Measurements from ENCODE around the gene ARF4.

ARF4 gene

GRCh38 chr3:57594144-57594543, 3.0 kb downstream of the ARF4 start:
- peak overlapping the region; percentile 96 for H3K4me3 ChIP-seq (ENCODE audit: low read depth, low read length, poor library complexity, severe bottlenecking)
- peak overlapping the region; percentile 92 for H3K4me2 ChIP-seq (ENCODE audit: low read length)
- H3F3A ChIP-seq (ENCODE audit: insufficient read depth, low read length), result no peaks in the 10 kb centered on the region
- H3K79me2 ChIP-seq (ENCODE audit: insufficient read depth, low read length), result peaks cover 79% of the 10 kb centered on the region
- H3K36me3 ChIP-seq (ENCODE audit: insufficient read depth, low read length), result peaks cover 7% of the 10 kb centered on the region; the same call in 1 of the 2 replicates
- no peaks in the 10 kb centered on the region for H3K27me3 ChIP-seq (ENCODE audit: insufficient read depth, low read length)
- no peaks in the 10 kb centered on the region for H3K9me3 ChIP-seq (ENCODE audit: low read length)
- H3K27ac ChIP-seq (ENCODE audit: low read depth, low read length, poor library complexity, severe bottlenecking), result no peak overlapping the region
- no peaks in the 10 kb centered on the region for H3K9me2 ChIP-seq (ENCODE audit: low read depth, low read length)
- H2AFZ ChIP-seq (ENCODE audit: low read length), result no peak overlapping the region
- H3K9ac ChIP-seq (ENCODE audit: low read length), result no peak overlapping the region; the same call in 1 of the 2 replicates
- H3K4me1 ChIP-seq (ENCODE audit: insufficient read depth, low read length, severe bottlenecking), result peaks cover 38% of the 10 kb centered on the region
- no peaks in the 10 kb centered on the region; the same call in 1 of the 2 replicates for H4K20me1 ChIP-seq (ENCODE audit: insufficient read depth, low read length)
- no peak for TF ChIP-seq EZH2 (IDR thresholded peaks at IDR 0.05; ENCODE audit: borderline replicate concordance, low read length)
- TF ChIP-seq, protein P1, sequence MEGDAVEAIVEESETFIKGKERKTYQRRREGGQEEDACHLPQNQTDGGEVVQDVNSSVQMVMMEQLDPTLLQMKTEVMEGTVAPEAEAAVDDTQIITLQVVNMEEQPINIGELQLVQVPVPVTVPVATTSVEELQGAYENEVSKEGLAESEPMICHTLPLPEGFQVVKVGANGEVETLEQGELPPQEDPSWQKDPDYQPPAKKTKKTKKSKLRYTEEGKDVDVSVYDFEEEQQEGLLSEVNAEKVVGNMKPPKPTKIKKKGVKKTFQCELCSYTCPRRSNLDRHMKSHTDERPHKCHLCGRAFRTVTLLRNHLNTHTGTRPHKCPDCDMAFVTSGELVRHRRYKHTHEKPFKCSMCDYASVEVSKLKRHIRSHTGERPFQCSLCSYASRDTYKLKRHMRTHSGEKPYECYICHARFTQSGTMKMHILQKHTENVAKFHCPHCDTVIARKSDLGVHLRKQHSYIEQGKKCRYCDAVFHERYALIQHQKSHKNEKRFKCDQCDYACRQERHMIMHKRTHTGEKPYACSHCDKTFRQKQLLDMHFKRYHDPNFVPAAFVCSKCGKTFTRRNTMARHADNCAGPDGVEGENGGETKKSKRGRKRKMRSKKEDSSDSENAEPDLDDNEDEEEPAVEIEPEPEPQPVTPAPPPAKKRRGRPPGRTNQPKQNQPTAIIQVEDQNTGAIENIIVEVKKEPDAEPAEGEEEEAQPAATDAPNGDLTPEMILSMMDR (IDR thresholded peaks at IDR 0.05; ENCODE audit: low read length), result no peak

GRCh38 chr3:57592306-57592705, 4.8 kb downstream of the ARF4 start:
- no peak for TF ChIP-seq EZH2 (IDR thresholded peaks at IDR 0.05; ENCODE audit: borderline replicate concordance, low read length)
- TF ChIP-seq, protein P1 (IDR thresholded peaks at IDR 0.05; ENCODE audit: low read length), result no peak
- Histone ChIP-seq H3K4me2 (ENCODE audit: low read length) (peak overlapping the region; percentile 2; the same call in 1 of the 2 replicates), H3K9me2 (ENCODE audit: low read depth, low read length) (no peaks in the 10 kb centered on the region), H3K36me3 (ENCODE audit: insufficient read depth, low read length) (peaks cover 7% of the 10 kb centered on the region; the same call in 1 of the 2 replicates), H2AFZ (ENCODE audit: low read length) (no peak overlapping the region), H3K79me2 (ENCODE audit: insufficient read depth, low read length) (peaks cover 82% of the 10 kb centered on the region), H3K27ac (ENCODE audit: low read depth, low read length, poor library complexity, severe bottlenecking) (no peak overlapping the region), H3F3A (ENCODE audit: insufficient read depth, low read length) (no peaks in the 10 kb centered on the region), H3K9ac (ENCODE audit: low read length) (no peak overlapping the region), H3K4me1 (ENCODE audit: insufficient read depth, low read length, severe bottlenecking) (peaks cover 32% of the 10 kb centered on the region), H3K27me3 (ENCODE audit: insufficient read depth, low read length) (no peaks in the 10 kb centered on the region), H3K9me3 (ENCODE audit: low read length) (no peaks in the 10 kb centered on the region), H3K4me3 (ENCODE audit: low read depth, low read length, poor library complexity, severe bottlenecking) (no peak overlapping the region), H4K20me1 (ENCODE audit: insufficient read depth, low read length) (no peaks in the 10 kb centered on the region; the same call in 1 of the 2 replicates)

DNA sequence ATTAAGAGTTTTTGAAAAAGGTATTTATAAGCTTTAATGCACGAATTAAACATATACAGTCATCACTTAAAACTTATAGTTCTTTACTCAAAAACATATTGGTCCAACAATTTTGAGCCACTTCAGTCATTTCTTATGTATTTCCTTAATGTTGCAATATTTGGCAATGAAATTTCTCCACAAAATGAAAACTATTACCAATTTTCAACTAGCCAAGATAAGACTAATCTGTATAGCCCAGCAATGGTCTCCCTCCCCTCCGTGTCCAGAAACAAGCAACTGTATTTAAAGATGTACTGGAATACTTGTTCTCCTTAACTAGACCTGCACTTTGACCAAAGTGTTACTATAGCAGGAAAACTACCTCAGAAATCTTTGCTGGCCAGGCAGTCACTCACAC, 9.2 kb downstream of the ARF4 start:
- peaks cover 22% of the 10 kb centered on the region; the same call in 1 of the 2 replicates for H3K36me3 ChIP-seq (ENCODE audit: insufficient read depth, low read length)
- no peaks in the 10 kb centered on the region for H3F3A ChIP-seq (ENCODE audit: insufficient read depth, low read length)

More for the DNA sequence above, 9.2 kb downstream of the ARF4 start:
- H3K79me2 ChIP-seq (ENCODE audit: insufficient read depth, low read length), result peaks cover 68% of the 10 kb centered on the region
- no peak overlapping the region for H3K9ac ChIP-seq (ENCODE audit: low read length)
- H3K9me2 ChIP-seq (ENCODE audit: low read depth, low read length), result no peaks in the 10 kb centered on the region
- peaks cover 6% of the 10 kb centered on the region for H3K4me1 ChIP-seq (ENCODE audit: insufficient read depth, low read length, severe bottlenecking)
- no peak overlapping the region for H3K4me2 ChIP-seq (ENCODE audit: low read length)
- H3K9me3 ChIP-seq (ENCODE audit: low read length), result no peaks in the 10 kb centered on the region
- no peak overlapping the region for H3K27ac ChIP-seq (ENCODE audit: low read depth, low read length, poor library complexity, severe bottlenecking)
- TF ChIP-seq EZH2 (IDR thresholded peaks at IDR 0.05; ENCODE audit: borderline replicate concordance, low read length), result no peak
- TF ChIP-seq, protein P1 (IDR thresholded peaks at IDR 0.05; ENCODE audit: low read length), result no peak
- H2AFZ ChIP-seq (ENCODE audit: low read length), result no peak overlapping the region
- no peaks in the 10 kb centered on the region for H3K27me3 ChIP-seq (ENCODE audit: insufficient read depth, low read length)
- no peak overlapping the region for H3K4me3 ChIP-seq (ENCODE audit: low read depth, low read length, poor library complexity, severe bottlenecking)
- no peaks in the 10 kb centered on the region for H4K20me1 ChIP-seq (ENCODE audit: insufficient read depth, low read length)
